BLaER1 treated with 17β-estradiol and CSF1 and Interleukin-3, amounts not matched to agents 10 nM and 100 nM (cell line): ENCODE results near the gene FLYWCH2.

Experiments
- H3K27ac ChIP-seq, 11 experiments: shearing (Covaris generic); formaldehyde crosslinking; 2 replicates each; pipeline ENCODE4 v1.8.1; 2022
- H3K27me3 ChIP-seq, 11 experiments: shearing (Covaris generic); formaldehyde crosslinking; 2 replicates each; pipeline ENCODE4 v1.8.1; 2022
- H3K36me3 ChIP-seq, 11 experiments: shearing (Covaris generic); formaldehyde crosslinking; 2 replicates each; pipeline ENCODE4 v1.8.1; 2022
- H3K4me1 ChIP-seq, 10 experiments: shearing (Covaris generic); formaldehyde crosslinking; 2 replicates each; pipeline ENCODE4 v1.8.1; 2022
- H3K4me2 ChIP-seq, 11 experiments: shearing (Covaris generic); formaldehyde crosslinking; 2 replicates each; pipeline ENCODE4 v1.8.1; 2022
- H3K4me3 ChIP-seq, 10 experiments: shearing (Covaris generic); formaldehyde crosslinking; 2 replicates each; pipeline ENCODE4 v1.8.1; 2022
- H3K9ac ChIP-seq, 11 experiments: shearing (Covaris generic); formaldehyde crosslinking; 2 replicates each; pipeline ENCODE4 v1.8.1; 2022
- H3K9me3 ChIP-seq, 11 experiments: shearing (Covaris generic); formaldehyde crosslinking; replicated peaks in 1 of 11; 2 replicates each; pipeline ENCODE4 v1.8.1; 2022
- H4K20me1 ChIP-seq, 11 experiments: shearing (Covaris generic); formaldehyde crosslinking; 2 replicates each; pipeline ENCODE4 v1.8.1; 2022
- Cebpa-rat ChIP-seq, 11 experiments: shearing (Covaris generic); IDR thresholded peaks; 2 replicates each; pipeline ENCODE4 v1.8.1; 2022

FLYWCH2 gene

DNA sequence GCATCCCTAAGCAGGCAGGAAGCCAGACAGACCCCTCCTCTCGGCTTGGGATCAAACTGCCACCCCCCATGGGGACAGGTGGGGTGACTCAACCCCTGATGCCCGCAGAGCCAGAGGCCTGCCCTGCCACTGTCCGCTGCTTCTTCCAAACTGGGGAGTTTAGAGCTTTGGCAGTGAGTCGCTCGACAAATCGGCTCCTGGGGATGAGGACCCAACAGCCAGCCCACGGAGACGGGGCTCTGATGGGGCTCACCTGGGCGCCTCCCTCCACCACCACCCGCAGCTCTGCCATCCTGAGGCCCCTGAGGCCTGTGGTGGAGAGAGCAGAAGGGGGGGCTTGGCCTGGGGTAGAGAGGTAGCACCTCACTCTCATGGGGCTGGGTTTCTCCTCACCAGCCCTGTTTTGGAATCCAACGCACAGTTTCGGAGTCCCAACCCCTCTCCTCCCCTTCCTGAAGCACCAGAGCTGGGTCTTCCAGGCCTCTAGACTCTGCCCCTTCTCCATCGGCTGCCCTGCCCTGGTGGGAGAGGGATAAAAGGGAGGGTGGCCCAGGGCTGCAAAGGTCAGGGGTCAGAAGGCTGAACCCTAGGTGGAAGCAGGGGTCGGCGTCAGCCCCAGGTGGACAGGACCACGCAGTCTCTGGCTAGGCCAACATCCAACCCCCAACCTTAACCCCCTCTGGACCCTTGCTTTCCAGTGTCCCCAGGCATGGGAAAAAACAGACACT lies 30.8 kb upstream of the FLYWCH2 start:
- H3K4me2 ChIP-seq = no peak overlapping the region
- H3K9me3 ChIP-seq = peaks cover 7 to 23% (median 20%) of the 10 kb centered on the region in 11 experiments; a peak in 20 of 22 replicates
- no peak for TF ChIP-seq Cebpa-rat (IDR thresholded peaks at IDR 0.05)
- H3K4me3 ChIP-seq = no peak overlapping the region
- H3K9ac ChIP-seq = no peak overlapping the region
- H3K36me3 ChIP-seq = no peaks in the 10 kb centered on the region
- 0 out of 22 replicates have a peak, but pooled peaks cover 0 to 3% (median 0%) of the 10 kb centered on the region in 11 experiments for H4K20me1 ChIP-seq
- no peak overlapping the region for H3K27ac ChIP-seq
- peaks cover 0 to 3% (median under 1%) of the 10 kb centered on the region in 10 experiments; a peak in 3 of 20 replicates for H3K4me1 ChIP-seq
- peaks cover 6 to 22% (median 14%) of the 10 kb centered on the region in 11 experiments for H3K27me3 ChIP-seq

DNA sequence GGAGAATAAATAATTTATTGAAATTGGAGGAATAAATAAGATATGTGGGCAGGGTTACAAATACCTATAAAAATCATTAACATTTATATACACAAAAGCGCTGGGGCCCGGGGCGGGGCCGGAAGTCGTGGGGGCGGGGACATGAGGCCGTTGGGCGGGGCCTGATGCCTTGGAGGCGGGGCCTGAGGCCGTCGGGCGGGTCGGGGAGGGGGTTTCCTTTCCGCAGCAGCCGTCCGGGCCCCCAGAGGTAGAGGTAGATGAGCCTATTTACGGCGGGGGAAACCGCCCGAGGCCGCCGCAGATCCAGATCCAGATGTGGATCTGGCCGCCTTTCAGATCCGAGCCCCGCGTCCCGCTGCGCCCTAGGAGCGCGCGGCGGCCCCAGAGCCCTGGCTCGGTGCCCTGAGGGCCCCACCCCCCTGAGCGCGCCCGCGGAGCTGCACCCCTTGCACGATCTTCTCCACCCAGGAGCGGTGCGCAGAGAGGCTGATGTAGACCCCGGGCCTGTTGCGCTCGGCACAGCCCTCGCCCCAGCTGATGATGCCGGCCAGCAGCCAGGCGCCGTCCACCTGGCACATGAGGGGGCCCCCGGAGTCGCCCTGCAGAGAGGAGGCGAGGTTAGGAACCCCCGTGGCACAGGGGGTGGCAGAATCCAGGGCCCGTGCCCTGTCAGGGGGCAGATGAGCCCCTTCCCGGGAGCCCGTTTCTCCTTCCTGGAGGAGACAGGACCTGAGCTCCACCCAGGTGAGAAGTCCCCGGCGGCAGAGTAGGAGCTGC lies 30.1 kb upstream of the FLYWCH2 start:
- H4K20me1 ChIP-seq = peaks cover 0 to 5% (median 0%) of the 10 kb centered on the region in 11 experiments; a peak in 1 of 22 replicates

DNA sequence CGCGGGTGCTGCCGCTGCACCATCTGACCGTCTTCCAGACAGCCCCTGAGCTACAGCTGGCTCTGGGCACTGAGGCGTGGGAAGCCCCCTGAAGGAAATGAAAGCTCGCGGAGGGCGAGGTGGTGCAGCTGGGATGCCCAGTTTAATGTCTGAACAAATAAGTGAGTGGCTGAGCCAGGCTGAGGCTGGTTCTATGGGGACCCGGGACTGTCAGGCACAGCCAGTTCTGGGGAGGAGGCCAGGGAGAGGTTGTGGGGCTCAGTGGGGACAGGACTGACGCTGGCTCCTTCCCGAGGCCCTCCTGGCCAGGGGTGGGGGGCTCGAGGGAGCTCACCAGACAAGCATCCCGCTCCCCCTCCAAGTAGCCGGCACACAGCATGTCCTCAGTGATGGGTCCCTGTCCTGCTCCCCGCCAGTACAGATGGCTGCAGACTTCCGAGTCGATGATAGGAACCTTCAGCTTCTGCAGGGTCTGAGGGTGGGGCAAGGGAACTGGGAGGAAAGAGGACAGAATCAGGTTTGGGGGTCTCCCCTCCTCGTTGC lies 29.4 kb upstream of the FLYWCH2 start:
- no peak for TF ChIP-seq Cebpa-rat (IDR thresholded peaks at IDR 0.05)
- no peak overlapping the region for H3K4me2 ChIP-seq
- no peak overlapping the region for H3K4me3 ChIP-seq
- no peak overlapping the region for H3K9ac ChIP-seq
- H3K27me3 ChIP-seq = peaks cover 21 to 36% (median 28%) of the 10 kb centered on the region in 11 experiments
- peaks cover 6 to 17% (median 14%) of the 10 kb centered on the region in 10 experiments; a peak in 13 of 20 replicates for H3K4me1 ChIP-seq
- no peaks in the 10 kb centered on the region for H3K36me3 ChIP-seq
- H3K9me3 ChIP-seq = peaks cover 7 to 23% (median 20%) of the 10 kb centered on the region in 11 experiments; a peak in 20 of 22 replicates
- H4K20me1 ChIP-seq = peaks cover 0 to 8% (median 0%) of the 10 kb centered on the region in 11 experiments; a peak in 2 of 22 replicates
- H3K27ac ChIP-seq = no peak overlapping the region

More for the DNA sequence above, 30.1 kb upstream of the FLYWCH2 start:
- H3K4me2 ChIP-seq = no peak overlapping the region
- H3K27me3 ChIP-seq = peaks cover 14 to 29% (median 21%) of the 10 kb centered on the region in 11 experiments
- H3K4me3 ChIP-seq = no peak overlapping the region
- no peaks in the 10 kb centered on the region for H3K36me3 ChIP-seq
- H3K4me1 ChIP-seq = peaks cover 0 to 10% (median 7%) of the 10 kb centered on the region in 10 experiments; a peak in 11 of 20 replicates
- H3K27ac ChIP-seq = no peak overlapping the region
- H3K9ac ChIP-seq = no peak overlapping the region
- no peak for TF ChIP-seq Cebpa-rat (IDR thresholded peaks at IDR 0.05)
- peaks cover 7 to 23% (median 20%) of the 10 kb centered on the region in 11 experiments; a peak in 20 of 22 replicates for H3K9me3 ChIP-seq

DNA sequence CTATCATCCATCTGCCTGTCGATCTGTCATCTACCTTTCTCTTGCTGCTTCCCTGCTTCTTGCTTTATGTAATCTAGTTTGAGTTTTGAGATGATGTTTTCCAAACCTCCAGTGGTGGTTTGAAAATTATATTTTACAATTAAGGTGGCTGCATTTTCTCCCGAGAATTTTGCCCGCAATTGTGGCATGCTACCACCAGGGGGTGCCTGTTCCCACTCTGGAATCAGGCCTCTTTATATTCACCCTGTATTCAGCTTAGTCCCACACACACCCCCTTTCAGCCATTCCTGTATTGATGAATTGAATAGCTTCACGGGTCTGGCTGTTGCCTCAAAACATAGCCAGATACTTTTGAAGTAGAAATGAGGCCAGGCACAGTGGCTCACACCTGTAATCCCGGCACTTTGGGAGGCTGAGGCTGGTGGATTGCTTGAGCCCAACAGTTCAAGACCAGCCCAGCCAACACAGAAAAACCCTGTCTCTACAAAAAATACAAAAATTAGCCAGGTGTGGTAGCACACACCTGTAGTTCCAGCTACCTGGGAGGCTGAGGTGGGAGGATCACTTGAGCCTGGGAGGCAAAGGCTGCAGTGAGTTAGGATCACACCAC lies 28.2 kb upstream of the FLYWCH2 start:
- Histone ChIP-seq H3K36me3 (no peaks in the 10 kb centered on the region), H3K4me2 (no peak overlapping the region), H3K9ac (no peak overlapping the region), H3K27ac (no peak overlapping the region), H3K4me1 (peaks cover 7 to 22% (median 14%) of the 10 kb centered on the region in 10 experiments; a peak in 13 of 20 replicates), H3K4me3 (no peak overlapping the region), H4K20me1 (peaks cover 0 to 8% (median 0%) of the 10 kb centered on the region in 11 experiments; a peak in 2 of 22 replicates), H3K27me3 (peaks cover 33 to 48% (median 40%) of the 10 kb centered on the region in 11 experiments), H3K9me3 (peaks cover 12 to 28% (median 24%) of the 10 kb centered on the region in 11 experiments; a peak in 21 of 22 replicates)
- no peak for TF ChIP-seq Cebpa-rat (IDR thresholded peaks at IDR 0.05)

DNA sequence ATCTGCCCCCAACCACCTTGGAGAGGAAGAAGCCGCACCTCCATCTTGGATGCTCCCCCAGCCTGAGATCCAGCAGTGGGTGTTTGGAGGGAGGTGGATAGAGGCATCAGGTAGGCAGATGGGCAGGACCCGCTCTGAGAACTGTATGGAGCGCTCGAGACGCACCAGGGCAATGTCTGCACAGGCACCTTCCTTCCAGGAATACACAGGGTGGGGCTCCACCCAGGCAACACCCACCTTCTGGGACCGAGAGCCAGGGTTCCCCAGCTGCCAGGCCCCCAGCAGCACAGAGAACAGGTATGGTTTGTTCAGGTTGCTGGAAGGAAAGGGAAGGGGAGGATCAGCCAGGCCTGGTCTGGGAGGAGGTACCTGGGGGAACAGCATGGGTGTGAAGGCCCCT lies 27.5 kb upstream of the FLYWCH2 start:
- peaks cover 40 to 56% (median 47%) of the 10 kb centered on the region in 11 experiments for H3K27me3 ChIP-seq
- H3K36me3 ChIP-seq = no peaks in the 10 kb centered on the region
- no peak overlapping the region for H3K4me2 ChIP-seq
- no peak overlapping the region for H3K4me3 ChIP-seq
- H3K4me1 ChIP-seq = peaks cover 7 to 29% (median 17%) of the 10 kb centered on the region in 10 experiments; a peak in 14 of 20 replicates
- H3K9ac ChIP-seq = no peak overlapping the region
- H3K9me3 ChIP-seq = peaks cover 19 to 35% (median 31%) of the 10 kb centered on the region in 11 experiments
- TF ChIP-seq Cebpa-rat (IDR thresholded peaks at IDR 0.05) = no peak
- no peak overlapping the region for H3K27ac ChIP-seq
- peaks cover 0 to 8% (median 0%) of the 10 kb centered on the region in 11 experiments; a peak in 2 of 22 replicates for H4K20me1 ChIP-seq

DNA sequence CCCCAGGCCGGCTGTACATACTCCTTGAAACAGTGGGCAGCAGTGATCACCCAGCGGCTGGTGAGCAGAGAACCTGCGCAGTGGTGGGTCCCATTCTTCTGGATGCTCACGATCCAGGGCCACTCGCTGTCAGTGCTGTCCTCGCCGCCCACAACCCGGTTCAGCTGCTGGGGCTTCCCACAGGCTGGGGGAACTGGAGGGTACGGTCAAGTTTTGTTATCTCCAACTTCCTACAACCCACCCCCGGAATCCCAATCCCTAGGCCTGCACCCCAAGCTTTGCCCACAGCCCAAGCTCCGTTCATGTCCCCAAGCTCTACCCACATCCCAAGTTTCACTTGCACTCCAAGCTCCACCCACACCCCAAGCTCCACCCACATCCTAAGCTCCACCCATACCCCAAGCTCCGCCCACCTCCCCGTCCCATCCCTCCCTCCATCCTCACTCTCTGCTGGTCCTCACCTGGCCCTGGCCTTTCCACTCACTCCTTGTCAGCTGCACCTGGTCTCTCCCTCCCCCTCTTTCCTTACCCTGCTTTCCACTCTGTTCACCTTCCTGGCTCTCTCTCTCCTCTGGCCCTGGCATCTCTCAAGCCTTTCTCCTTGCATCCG lies 26.8 kb upstream of the FLYWCH2 start:
- peaks cover 25 to 41% (median 38%) of the 10 kb centered on the region in 11 experiments for H3K9me3 ChIP-seq
- H4K20me1 ChIP-seq = peaks cover 0 to 8% (median 0%) of the 10 kb centered on the region in 11 experiments; a peak in 2 of 22 replicates
- H3K27ac ChIP-seq = no peak overlapping the region
- no peak for TF ChIP-seq Cebpa-rat (IDR thresholded peaks at IDR 0.05)
- H3K27me3 ChIP-seq = peaks cover 40 to 60% (median 52%) of the 10 kb centered on the region in 11 experiments
- H3K9ac ChIP-seq = no peak overlapping the region
- H3K36me3 ChIP-seq = no peaks in the 10 kb centered on the region
- no peak overlapping the region for H3K4me2 ChIP-seq
- no peak overlapping the region for H3K4me3 ChIP-seq
- H3K4me1 ChIP-seq = peaks cover 7 to 31% (median 17%) of the 10 kb centered on the region in 10 experiments; a peak in 14 of 20 replicates

DNA sequence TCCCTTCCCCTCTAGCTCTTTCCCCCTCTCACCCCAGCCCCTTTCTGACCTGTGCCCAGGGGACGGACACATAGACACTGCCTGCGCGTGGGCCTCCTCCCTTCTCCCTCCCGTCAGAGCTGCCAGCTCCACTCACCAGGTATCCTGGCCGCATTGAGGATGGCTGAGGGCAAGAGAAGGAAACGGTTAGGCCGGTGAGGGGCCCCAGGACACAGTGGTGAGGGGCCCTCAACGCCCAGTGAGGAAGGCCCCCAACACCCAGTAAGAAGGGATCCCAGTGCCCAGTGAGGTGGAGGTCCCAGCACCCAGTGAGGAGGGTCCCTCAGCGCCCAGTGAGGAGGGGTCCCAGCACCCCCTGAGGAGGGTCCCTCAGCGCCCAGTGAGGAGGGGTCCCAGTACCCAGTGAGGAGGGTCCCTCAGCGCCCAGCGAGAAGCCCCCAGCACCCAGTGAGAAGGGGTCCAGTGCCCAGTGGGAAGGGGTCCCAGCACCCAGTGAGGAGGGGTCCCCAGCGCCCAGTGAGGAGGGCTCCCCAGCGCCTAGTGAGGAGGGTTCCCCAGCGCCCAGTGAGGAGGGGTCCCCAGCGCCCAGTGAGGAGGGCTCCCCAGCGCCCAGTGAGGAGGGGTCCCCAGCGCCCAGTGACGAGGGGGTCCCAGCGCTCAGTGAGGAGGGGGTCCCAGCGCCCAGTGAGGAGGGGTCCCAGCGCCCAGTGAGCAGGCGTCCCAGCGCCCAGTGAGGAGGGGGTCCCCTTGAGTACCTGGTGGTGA lies 26.1 kb upstream of the FLYWCH2 start:
- Histone ChIP-seq H3K4me3 (no peak overlapping the region), H3K27ac (no peak overlapping the region), H3K9ac (no peak overlapping the region), H3K27me3 (peaks cover 40 to 60% (median 54%) of the 10 kb centered on the region in 11 experiments), H3K9me3 (peaks cover 25 to 45% (median 40%) of the 10 kb centered on the region in 11 experiments), H3K4me2 (peak overlapping the region in 10 of 11 experiments; percentile 27 to 59 (median 42); a peak in 10 of 22 replicates), H4K20me1 (peaks cover 0 to 8% (median 0%) of the 10 kb centered on the region in 11 experiments; a peak in 2 of 22 replicates), H3K36me3 (no peaks in the 10 kb centered on the region), H3K4me1 (peaks cover 7 to 31% (median 17%) of the 10 kb centered on the region in 10 experiments; a peak in 14 of 20 replicates)
- TF ChIP-seq Cebpa-rat (IDR thresholded peaks at IDR 0.05) = no peak
